Measurements from ENCODE around the gene KRTAP1-5.

DNA sequence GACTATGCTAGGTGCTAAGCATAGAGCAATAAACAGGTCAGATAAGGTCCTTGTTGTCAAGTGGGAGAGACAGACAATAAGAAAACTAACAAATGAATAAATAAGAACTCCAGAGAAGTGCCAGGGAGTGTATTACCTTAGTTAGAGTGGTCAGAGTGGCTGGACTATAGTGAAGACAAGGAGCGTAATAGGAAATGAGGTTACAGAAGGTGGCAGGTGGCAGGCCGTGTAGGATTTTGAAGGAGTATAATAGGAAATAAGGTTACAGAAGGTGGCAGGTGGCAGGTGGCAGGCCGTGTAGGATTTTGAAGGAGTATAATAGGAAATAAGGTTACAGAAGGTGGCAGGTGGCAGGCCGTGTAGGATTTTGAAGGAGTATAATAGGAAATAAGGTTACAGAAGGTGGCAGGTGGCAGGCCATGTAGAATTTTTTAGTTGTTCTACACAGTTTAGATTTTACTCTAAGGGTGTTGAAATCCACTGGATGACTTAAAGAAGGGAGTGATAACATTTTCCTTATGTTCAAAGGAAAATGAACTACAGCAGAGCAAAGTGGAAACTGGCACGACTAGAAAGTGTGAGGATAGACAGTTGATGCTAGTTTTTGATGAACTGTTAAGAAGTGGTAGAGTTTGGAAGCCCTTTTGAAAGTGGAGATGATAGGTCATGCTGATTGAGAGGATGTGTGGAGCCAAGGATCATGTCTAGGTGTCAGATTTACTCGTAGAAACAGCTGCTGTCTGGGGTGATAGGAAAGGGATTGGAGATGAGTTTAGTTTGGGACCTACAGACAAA is 14.5 kb downstream of the KRTAP1-5 start:
- TF ChIP-seq, protein P1, sequence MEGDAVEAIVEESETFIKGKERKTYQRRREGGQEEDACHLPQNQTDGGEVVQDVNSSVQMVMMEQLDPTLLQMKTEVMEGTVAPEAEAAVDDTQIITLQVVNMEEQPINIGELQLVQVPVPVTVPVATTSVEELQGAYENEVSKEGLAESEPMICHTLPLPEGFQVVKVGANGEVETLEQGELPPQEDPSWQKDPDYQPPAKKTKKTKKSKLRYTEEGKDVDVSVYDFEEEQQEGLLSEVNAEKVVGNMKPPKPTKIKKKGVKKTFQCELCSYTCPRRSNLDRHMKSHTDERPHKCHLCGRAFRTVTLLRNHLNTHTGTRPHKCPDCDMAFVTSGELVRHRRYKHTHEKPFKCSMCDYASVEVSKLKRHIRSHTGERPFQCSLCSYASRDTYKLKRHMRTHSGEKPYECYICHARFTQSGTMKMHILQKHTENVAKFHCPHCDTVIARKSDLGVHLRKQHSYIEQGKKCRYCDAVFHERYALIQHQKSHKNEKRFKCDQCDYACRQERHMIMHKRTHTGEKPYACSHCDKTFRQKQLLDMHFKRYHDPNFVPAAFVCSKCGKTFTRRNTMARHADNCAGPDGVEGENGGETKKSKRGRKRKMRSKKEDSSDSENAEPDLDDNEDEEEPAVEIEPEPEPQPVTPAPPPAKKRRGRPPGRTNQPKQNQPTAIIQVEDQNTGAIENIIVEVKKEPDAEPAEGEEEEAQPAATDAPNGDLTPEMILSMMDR (IDR thresholded peaks at IDR 0.05), result no peak
- TF ChIP-seq EZH2 (IDR thresholded peaks at IDR 0.05), result no peak
- no peak for TF ChIP-seq EZH2phosphoT487 (IDR thresholded peaks at IDR 0.05)

Data from neural progenitor cell (in vitro differentiated cells).